NCI-H146 treated with DMSO at 0.1 percent for 48 hours (cell line): Measurements from ENCODE around the gene ADAMTS18.

ENCODE experiments used
- DNase-seq: peaks from one replicate; lab custom pipeline; 2025; ENCODE audit not compliant: unreplicated experiment; lab: John Stamatoyannopoulos, UW

Gene ADAMTS18

GRCh38 chr16:77439106-77439505 is 4.3 kb upstream of the ADAMTS18 start:
- DNase-seq = peak; percentile 30

- peak; percentile 9 for DNase-seq
These were observed 3.0 kb upstream of the ADAMTS18 start for GRCh38 chr16:77437859-77438258.

GRCh38 chr16:77435272-77435820 is 512 bp upstream of the ADAMTS18 start:
- no peak for DNase-seq

- DNase-seq = no peak
These were observed 758 bp downstream of the ADAMTS18 start for GRCh38 chr16:77434022-77434529.

GRCh38 chr16:77433146-77433545 is 1.7 kb downstream of the ADAMTS18 start:
- DNase-seq = no peak

- DNase-seq = no peak
These were observed 2.6 kb downstream of the ADAMTS18 start for GRCh38 chr16:77432264-77432663.

- DNase-seq = no peak
These were observed 3.8 kb downstream of the ADAMTS18 start for GRCh38 chr16:77430787-77431585.

- DNase-seq = no peak
These were observed 4.5 kb downstream of the ADAMTS18 start for GRCh38 chr16:77430360-77430759.

GRCh38 chr16:77424871-77425604 is 9.8 kb downstream of the ADAMTS18 start:
- no peak for DNase-seq

- DNase-seq = no peak
These were observed 12.5 kb downstream of the ADAMTS18 start for GRCh38 chr16:77422196-77422784.

- no peak for DNase-seq
These were observed 17.8 kb downstream of the ADAMTS18 start for GRCh38 chr16:77416939-77417480.

GRCh38 chr16:77414752-77415231 is 20.0 kb downstream of the ADAMTS18 start:
- DNase-seq = no peak

- no peak for DNase-seq
These were observed 24.4 kb downstream of the ADAMTS18 start for GRCh38 chr16:77410449-77410848.

- DNase-seq = no peak
These were observed 25.5 kb downstream of the ADAMTS18 start for GRCh38 chr16:77409311-77409710.

- no peak for DNase-seq
These were observed 26.2 kb downstream of the ADAMTS18 start for GRCh38 chr16:77408607-77409006.

GRCh38 chr16:77406680-77407079 is 28.2 kb downstream of the ADAMTS18 start:
- DNase-seq = no peak

- DNase-seq = no peak
These were observed 30.1 kb downstream of the ADAMTS18 start for GRCh38 chr16:77404775-77405174.

- no peak for DNase-seq
These were observed 31.1 kb downstream of the ADAMTS18 start for GRCh38 chr16:77403732-77404131.

- DNase-seq = no peak
These were observed 32.2 kb downstream of the ADAMTS18 start for GRCh38 chr16:77402672-77403071.

- DNase-seq = no peak
These were observed 32.7 kb downstream of the ADAMTS18 start for GRCh38 chr16:77402118-77402517.

GRCh38 chr16:77399546-77399945 is 35.3 kb downstream of the ADAMTS18 start:
- DNase-seq = no peak
